ENCODE measurements around the gene OR1J2. TPM values are rescaled to one million over a fixed set of nuclear protein-coding genes. Genes with fewer than 3 reads are reported as not detected.

The OR1J2 gene
- total RNA-seq, 4 donors from 2014 or later, result not detected

- peaks cover 0 to 22% (median 14%) of the 10 kb centered on the region in 3 donors for H3K4me1 ChIP-seq
- H3K27me3 ChIP-seq, result no peaks in the 10 kb centered on the region
- intact Hi-C loops (cut with DNase I), result no loop called here
- no peak overlapping the region for H3K4me3 ChIP-seq
- H3K9me3 ChIP-seq, result no peaks in the 10 kb centered on the region
- H3K36me3 ChIP-seq, result no peaks in the 10 kb centered on the region
- 50 to 52% methylated on average over 4 of the region's 4 CpGs for WGBS, 2 donors
- TF ChIP-seq CTCF (IDR thresholded peaks at IDR 0.05) (no peak), POLR2A (IDR thresholded peaks at IDR 0.05) (no peak)
- DNase-seq, result no peak
- no peak overlapping the region for H3K27ac ChIP-seq
Measured at GRCh38 chr9:122468735-122469134, 41.9 kb upstream of the OR1J2 start.

GRCh38 chr9:122474561-122474960 lies 36.0 kb upstream of the OR1J2 start:
- Histone ChIP-seq H3K4me3 (no peak overlapping the region), H3K9me3 (no peaks in the 10 kb centered on the region)
- intact Hi-C loops (cut with DNase I), result no loop called here

GRCh38 chr9:122475717-122476116 lies 34.9 kb upstream of the OR1J2 start:
- DNase-seq, result no peak
- TF ChIP-seq POLR2A (IDR thresholded peaks at IDR 0.05) (no peak), CTCF (IDR thresholded peaks at IDR 0.05) (no peak)
- Histone ChIP-seq H3K27ac (no peak overlapping the region), H3K4me3 (no peak overlapping the region), H3K9me3 (no peaks in the 10 kb centered on the region), H3K36me3 (no peaks in the 10 kb centered on the region), H3K4me1 (no peaks in the 10 kb centered on the region), H3K27me3 (peaks cover 0 to 3% (median 0%) of the 10 kb centered on the region in 4 donors)
- WGBS, 2 donors, result 23 to 27% methylated on average over 2 of the region's 2 CpGs
- intact Hi-C loops (cut with DNase I), result no loop called here

More at GRCh38 chr9:122474561-122474960, 36.0 kb upstream of the OR1J2 start:
- WGBS, 2 donors, result 69 to 71% methylated on average over 3 of the region's 3 CpGs
- no peaks in the 10 kb centered on the region for H3K4me1 ChIP-seq
- no peak for DNase-seq
- TF ChIP-seq CTCF (IDR thresholded peaks at IDR 0.05) (no peak), POLR2A (IDR thresholded peaks at IDR 0.05) (no peak)
- no peak overlapping the region for H3K27ac ChIP-seq
- H3K36me3 ChIP-seq, result no peaks in the 10 kb centered on the region
- H3K27me3 ChIP-seq, result peaks cover 0 to 3% (median 0%) of the 10 kb centered on the region in 4 donors

- TF ChIP-seq CTCF (IDR thresholded peaks at IDR 0.05), result no peak
- no peak for TF ChIP-seq POLR2A (IDR thresholded peaks at IDR 0.05)
- 75 to 87% methylated on average over 3 of the region's 3 CpGs for WGBS, 2 donors
- H3K4me3 ChIP-seq, result no peak overlapping the region
- intact Hi-C loops (cut with DNase I), result no loop called here
- H3K4me1 ChIP-seq, result no peaks in the 10 kb centered on the region
- H3K9me3 ChIP-seq, result no peaks in the 10 kb centered on the region
- no peaks in the 10 kb centered on the region for H3K36me3 ChIP-seq
- DNase-seq, result no peak
- peaks cover 0 to 3% (median 0%) of the 10 kb centered on the region in 4 donors for H3K27me3 ChIP-seq
- no peak overlapping the region for H3K27ac ChIP-seq
Measured at GRCh38 chr9:122477346-122477745, 33.3 kb upstream of the OR1J2 start.

GRCh38 chr9:122477826-122478225 lies 32.8 kb upstream of the OR1J2 start, which contains the start of gene OR1J1:
TSS of gene OR1J1 (minus strand) at chr9:122477926. CDS start at chr9:122477926, 0 bp downstream.
- Histone ChIP-seq H3K27me3 (peaks cover 0 to 3% (median 0%) of the 10 kb centered on the region in 4 donors), H3K36me3 (no peaks in the 10 kb centered on the region), H3K4me3 (no peak within 1 kb of the TSS), H3K27ac (no peak within 1 kb of the TSS), H3K4me1 (no peaks in the 10 kb centered on the region), H3K9me3 (no peaks in the 10 kb centered on the region)
- intact Hi-C loops (cut with DNase I), result no loop called here
- WGBS, 2 donors, result 86% methylated on average over 6 of the region's 6 CpGs
- no peak for DNase-seq
- no peak for TF ChIP-seq POLR2A (IDR thresholded peaks at IDR 0.05)

- peaks cover 0 to 3% (median 0%) of the 10 kb centered on the region in 4 donors for H3K27me3 ChIP-seq
- whole genome bisulfite sequencing, 2 donors, result 88 to 98% methylated on average over 5 of the region's 5 CpGs
- H3K36me3 ChIP-seq, result no peaks in the 10 kb centered on the region
- no peaks in the 10 kb centered on the region for H3K4me1 ChIP-seq
- H3K9me3 ChIP-seq, result no peaks in the 10 kb centered on the region
- intact Hi-C loops (cut with DNase I), result no loop called here
- H3K4me3 ChIP-seq, result no peak overlapping the region
- DNase-seq, result no peak
- H3K27ac ChIP-seq, result no peak overlapping the region
- TF ChIP-seq POLR2A (IDR thresholded peaks at IDR 0.05) (no peak), CTCF (IDR thresholded peaks at IDR 0.05) (no peak)
Measured at GRCh38 chr9:122479062-122479461, 31.5 kb upstream of the OR1J2 start.
